Breast epithelium (tissue), 3 donors: ENCODE results near the gene PCBP3.

Experiments
- CTCF ChIP-seq, 3 donors: fragments of 450-650 bp; IDR thresholded peaks; one replicate each; pipeline ENCODE4 v1.5.1; 2016 to 2017; ENCODE audit warnings: antibody characterized with exemption in 3 of 3, mild to moderate bottlenecking in 3 of 3, moderate library complexity in 3 of 3
- POLR2AphosphoS5 ChIP-seq, 3 donors: sonication (generic); formaldehyde crosslinking; IDR thresholded peaks; one replicate each; pipeline ENCODE4 v1.6.1; 2017; ENCODE audit warnings: antibody characterized with exemption in 3 of 3

GRCh38 chr21:45913886-45914285 is 270.4 kb downstream of the PCBP3 start:
- TF ChIP-seq POLR2AphosphoS5 (IDR thresholded peaks at IDR 0.05) (no peak), CTCF (IDR thresholded peaks at IDR 0.05) (no peak)
